Small intestine (tissue), 7 donors: ENCODE data around the gene ATF1. TPM values are rescaled to one million over a fixed set of nuclear protein-coding genes. Genes with fewer than 3 reads are reported as not detected.
A peak's percentile ranks its signal among the peaks of the same experiment; 100 is the strongest.

Source experiments
- DNase-seq, 2 donors: peaks; one replicate each; pipeline versions ENCODE4 v3.0.0 to v3.0.0-alpha.2; 2013
- FAIRE-seq: peaks from 2 replicates; lab custom pipeline; 2012; peaks lifted over from hg19 to GRCh38; lab: Jason Lieb, UNC
- H3K27ac ChIP-seq, 3 donors: one replicate each; pipeline ENCODE4 v1.5.1; 2013; ENCODE audit warnings: low read length in 2 of 3, mild to moderate bottlenecking in 2 of 3, control low read depth in 1 of 3, inconsistent platforms in 1 of 3, low read depth in 1 of 3, moderate library complexity in 1 of 3
- H3K27me3 ChIP-seq, 3 donors: one replicate each; pipeline ENCODE4 v1.6.1; 2013; ENCODE audit warnings: low read length in 3 of 3, inconsistent platforms in 1 of 3; ENCODE audit not compliant: control insufficient read depth in 3 of 3, insufficient read depth in 3 of 3
- H3K36me3 ChIP-seq, 3 donors: one replicate each; pipeline ENCODE4 v1.6.1; 2013; ENCODE audit warnings: low read length in 3 of 3, inconsistent platforms in 1 of 3, low read depth in 1 of 3, mild to moderate bottlenecking in 1 of 3, moderate library complexity in 1 of 3; ENCODE audit not compliant: control insufficient read depth in 3 of 3, insufficient read depth in 2 of 3
- H3K4me1 ChIP-seq, 3 donors: one replicate each; pipeline ENCODE4 v1.6.1; 2013; ENCODE audit warnings: low read length in 2 of 3, inconsistent platforms in 1 of 3, low read depth in 1 of 3, mild to moderate bottlenecking in 1 of 3, moderate library complexity in 1 of 3; ENCODE audit not compliant: control insufficient read depth in 3 of 3, insufficient read depth in 2 of 3
- H3K4me3 ChIP-seq, 3 donors: one replicate each; pipeline ENCODE4 v1.5.1; 2013; ENCODE audit warnings: low read length in 3 of 3, control low read depth in 1 of 3, inconsistent platforms in 1 of 3, low read depth in 1 of 3, mild to moderate bottlenecking in 1 of 3, moderate library complexity in 1 of 3
- H3K9me3 ChIP-seq, 2 donors: one replicate each; pipeline ENCODE4 v1.6.1; 2013; ENCODE audit warnings: low read depth in 1 of 2, low read length in 1 of 2; ENCODE audit not compliant: control insufficient read depth in 2 of 2, insufficient read depth in 1 of 2
- WGBS, 3 donors: extraction: QIAGEN DNeasy Blood & Tissue Kit; methylation state at CpG; one replicate each; pipeline ENCODE4 v1.1.7; 2013; 5-methylcytosine and 5-hydroxymethylcytosine counted together
- polyA plus RNA-seq, 4 donors: library from polyadenylated mRNA; stranded (reverse) in 3 of 4; unstranded in 1 of 4; fragments of 200-250 nt in 3 of 4; fragments of 120-200 nt in 1 of 4; gene quantifications; one replicate each; pipeline versions ENCODE4 v1.2.1 to v1.2.3, GENCODE V29; 2013
- donor health status: healthy with polysubstance abuse.
- donor health status: control.
- donor health status: control.
- donor health status: Bipolar disorder and iron deficiency.
- donor health status: healthy.

The ATF1 gene
- polyA plus RNA-seq, 4 donors, result 16.3 to 40.7 (median 17.7) TPM

GRCh38 chr12:50776749-50777728 lies 13.1 kb downstream of the ATF1 start:
- Histone ChIP-seq H3K4me3 (no peak overlapping the region), H3K27me3 (no peaks in the 10 kb centered on the region), H3K27ac (no peak overlapping the region), H3K36me3 (peaks cover 0 to 25% (median 3%) of the 10 kb centered on the region in 3 donors), H3K9me3 (no peaks in the 10 kb centered on the region), H3K4me1 (peaks cover 0 to 12% (median 0%) of the 10 kb centered on the region in 3 donors)
- no peak for FAIRE-seq
- 81 to 85% (median 82%) methylated on average over 9 of the region's 9 CpGs for WGBS, 3 donors
- no peak for DNase-seq

- DNase-seq, result peak; percentile 60 to 81
- WGBS, 3 donors, result 50 to 78% (median 61%) methylated on average over 8 of the region's 8 CpGs
Measured at GRCh38 chr12:50778663-50779590, 15.0 kb downstream of the ATF1 start.

GRCh38 chr12:50780013-50780412 lies 16.1 kb downstream of the ATF1 start:
- no peak for FAIRE-seq
- Histone ChIP-seq H3K9me3 (no peaks in the 10 kb centered on the region), H3K36me3 (peaks cover 0 to 28% (median 3%) of the 10 kb centered on the region in 3 donors), H3K4me1 (peaks cover 0 to 12% (median 0%) of the 10 kb centered on the region in 3 donors), H3K27me3 (no peaks in the 10 kb centered on the region), H3K27ac (no peak overlapping the region), H3K4me3 (no peak overlapping the region)
- DNase-seq, result no peak
- WGBS, 3 donors, result 92 to 96% (median 95%) methylated on average over 4 of the region's 4 CpGs

More at GRCh38 chr12:50778663-50779590, 15.0 kb downstream of the ATF1 start:
- no peak for FAIRE-seq
- Histone ChIP-seq H3K4me3 (no peak overlapping the region), H3K9me3 (no peaks in the 10 kb centered on the region), H3K4me1 (peaks cover 0 to 12% (median 0%) of the 10 kb centered on the region in 3 donors), H3K27me3 (no peaks in the 10 kb centered on the region), H3K36me3 (peaks cover 0 to 26% (median 3%) of the 10 kb centered on the region in 3 donors), H3K27ac (peak overlapping the region; percentile 48 to 93 (median 68))

- Histone ChIP-seq H3K27me3 (no peaks in the 10 kb centered on the region), H3K4me1 (peaks cover 0 to under 1% (median 0%) of the 10 kb centered on the region in 3 donors), H3K27ac (no peak overlapping the region), H3K36me3 (peaks cover 0 to 41% (median 3%) of the 10 kb centered on the region in 3 donors), H3K4me3 (no peak overlapping the region), H3K9me3 (peaks cover 0 to 7% of the 10 kb centered on the region in 2 donors)
- DNase-seq, result no peak
- 80 to 89% (median 83%) methylated on average over 4 of the region's 4 CpGs for WGBS, 3 donors
- FAIRE-seq, result no peak
Measured at GRCh38 chr12:50784501-50784900, 20.6 kb downstream of the ATF1 start.

- Histone ChIP-seq H3K4me1 (no peaks in the 10 kb centered on the region), H3K4me3 (no peak overlapping the region), H3K27me3 (no peaks in the 10 kb centered on the region), H3K27ac (no peak overlapping the region), H3K36me3 (peaks cover 0 to 38% (median 3%) of the 10 kb centered on the region in 3 donors), H3K9me3 (peaks cover 0 to 7% of the 10 kb centered on the region in 2 donors)
- no peak for FAIRE-seq
- DNase-seq, result no peak
- 93 to 97% (median 96%) methylated on average over 3 of the region's 3 CpGs for WGBS, 3 donors
Measured at GRCh38 chr12:50785406-50786001, 21.6 kb downstream of the ATF1 start.

- no peak for FAIRE-seq
- H3K27ac ChIP-seq, result no peak overlapping the region
- H3K4me1 ChIP-seq, result no peaks in the 10 kb centered on the region
Measured at GRCh38 chr12:50786498-50787231, 22.8 kb downstream of the ATF1 start.

GRCh38 chr12:50787618-50788017 lies 23.7 kb downstream of the ATF1 start:
- Histone ChIP-seq H3K4me1 (no peaks in the 10 kb centered on the region), H3K27me3 (no peaks in the 10 kb centered on the region), H3K27ac (no peak overlapping the region), H3K36me3 (peaks cover 0 to 30% (median 0%) of the 10 kb centered on the region in 3 donors), H3K9me3 (peaks cover 0 to 7% of the 10 kb centered on the region in 2 donors), H3K4me3 (no peak overlapping the region)
- 99 to 100% (median 100%) methylated on average over 2 of the region's 2 CpGs for WGBS, 3 donors
- DNase-seq, result no peak
- FAIRE-seq, result no peak

More at GRCh38 chr12:50786498-50787231, 22.8 kb downstream of the ATF1 start:
- no peak overlapping the region for H3K4me3 ChIP-seq
- peaks cover 0 to 31% (median 1%) of the 10 kb centered on the region in 3 donors for H3K36me3 ChIP-seq
- H3K9me3 ChIP-seq, result peaks cover 0 to 7% of the 10 kb centered on the region in 2 donors
- no peaks in the 10 kb centered on the region for H3K27me3 ChIP-seq
- DNase-seq, result peak in 1 of 2 donors; percentile 14
- WGBS, 3 donors, result 82 to 85% (median 84%) methylated on average over 3 of the region's 3 CpGs
